ENCODE measurements around the gene FERMT3.
A peak's percentile ranks its signal among the peaks of the same experiment; 100 is the strongest.

The FERMT3 gene

DNA sequence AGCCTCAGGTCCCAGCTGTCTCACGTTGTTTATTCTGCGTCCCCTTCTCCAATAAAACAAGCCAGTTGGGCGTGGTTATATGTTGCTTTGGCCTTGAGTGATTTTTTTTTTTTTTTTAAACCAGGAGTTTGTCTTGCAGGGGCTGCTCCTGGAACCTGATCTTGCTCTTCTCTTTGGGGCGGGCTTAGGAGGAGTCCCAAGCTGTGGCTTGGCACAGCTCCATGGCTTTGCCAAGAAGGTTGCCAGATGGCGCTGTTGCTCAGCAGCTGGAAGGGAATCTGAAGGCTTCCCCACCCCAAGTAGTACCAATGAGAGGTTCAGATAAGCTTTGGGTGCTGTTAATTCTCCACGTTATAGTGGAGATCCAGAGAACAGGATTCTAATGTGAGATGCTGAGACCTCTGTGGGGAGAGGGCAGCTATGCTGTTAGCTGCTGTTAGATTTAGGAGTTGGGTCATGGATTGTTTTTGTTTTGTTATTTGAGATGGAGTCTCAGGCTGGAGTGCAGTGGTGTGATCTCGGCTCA lies 2.0 kb upstream of the FERMT3 start:
- FAIRE-seq, result peak; percentile 71
- TF ChIP-seq POLR2A (IDR thresholded peaks at IDR 0.05; ENCODE audit: low read depth, low read length), result 0 out of 2 replicates have a peak, but pooled peaks have one; percentile 30
- TF ChIP-seq PAX5 (IDR thresholded peaks at IDR 0.05; ENCODE audit: insufficient read depth, low read length, severe bottlenecking), result no peak
- 0 out of 2 replicates have a peak, but pooled peaks have one; percentile 36 for TF ChIP-seq POLR2AphosphoS5 (IDR thresholded peaks at IDR 0.05; ENCODE audit: low read depth, low read length)
- TF ChIP-seq TAF1 (IDR thresholded peaks at IDR 0.05; ENCODE audit: low read depth, low read length), result no peak

DNA sequence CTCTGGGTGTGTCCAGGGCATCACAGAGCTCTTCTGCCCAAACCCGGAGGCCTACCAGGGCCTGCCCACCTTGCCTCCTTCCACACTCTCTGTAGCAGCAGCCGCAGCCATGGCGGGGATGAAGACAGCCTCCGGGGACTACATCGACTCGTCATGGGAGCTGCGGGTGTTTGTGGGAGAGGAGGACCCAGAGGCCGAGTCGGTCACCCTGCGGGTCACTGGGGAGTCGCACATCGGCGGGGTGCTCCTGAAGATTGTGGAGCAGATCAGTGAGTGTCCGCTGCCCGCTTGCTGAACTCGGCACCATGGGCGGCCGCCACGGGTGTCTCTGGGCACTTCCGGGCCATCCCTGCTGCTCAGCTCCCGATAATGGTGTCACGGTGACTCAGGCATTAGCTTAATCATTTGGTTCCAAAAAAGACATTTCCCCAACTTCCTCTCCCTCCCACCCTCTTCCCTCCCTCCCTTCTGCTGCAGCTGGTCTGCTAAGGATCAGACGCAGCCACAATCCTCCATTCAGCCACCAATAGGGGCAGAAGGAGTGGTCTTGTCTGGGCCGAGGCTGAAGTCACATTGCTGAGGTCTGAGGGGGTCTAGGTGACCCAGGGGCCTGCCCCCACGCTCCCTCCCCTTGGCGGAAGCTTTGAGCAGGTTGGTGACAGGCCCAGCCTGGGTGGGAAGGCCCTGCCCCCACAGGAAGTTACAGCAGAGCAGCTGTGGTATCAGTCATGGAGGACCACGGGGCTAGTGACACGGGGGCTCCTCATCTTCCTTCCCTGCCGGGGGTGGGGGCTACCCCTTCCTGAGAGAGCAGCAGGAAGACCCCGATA lies 950 bp downstream of the FERMT3 start:
- TF ChIP-seq PAX5 (IDR thresholded peaks at IDR 0.05; ENCODE audit: insufficient read depth, low read length, severe bottlenecking) (no peak), POLR2AphosphoS5 (IDR thresholded peaks at IDR 0.05; ENCODE audit: low read depth, low read length) (peak; percentile 85), SPI1 (IDR thresholded peaks at IDR 0.05; ENCODE audit: low read depth, low read length) (0 out of 2 replicates have a peak, but pooled peaks have one; percentile 29), TAF1 (IDR thresholded peaks at IDR 0.05; ENCODE audit: low read depth, low read length) (peak; percentile 87; the same call in 1 of the 2 replicates), POLR2A (IDR thresholded peaks at IDR 0.05; ENCODE audit: low read depth, low read length) (no peak; the same call in 1 of the 2 replicates)
- peak; percentile 97 for DNase-seq (ENCODE audit: insufficient read length, low spot score)
- peak; percentile 98 for FAIRE-seq

More for the DNA sequence above, 2.0 kb upstream of the FERMT3 start:
- peak; percentile 73 for DNase-seq (ENCODE audit: insufficient read length, low spot score)

DNA sequence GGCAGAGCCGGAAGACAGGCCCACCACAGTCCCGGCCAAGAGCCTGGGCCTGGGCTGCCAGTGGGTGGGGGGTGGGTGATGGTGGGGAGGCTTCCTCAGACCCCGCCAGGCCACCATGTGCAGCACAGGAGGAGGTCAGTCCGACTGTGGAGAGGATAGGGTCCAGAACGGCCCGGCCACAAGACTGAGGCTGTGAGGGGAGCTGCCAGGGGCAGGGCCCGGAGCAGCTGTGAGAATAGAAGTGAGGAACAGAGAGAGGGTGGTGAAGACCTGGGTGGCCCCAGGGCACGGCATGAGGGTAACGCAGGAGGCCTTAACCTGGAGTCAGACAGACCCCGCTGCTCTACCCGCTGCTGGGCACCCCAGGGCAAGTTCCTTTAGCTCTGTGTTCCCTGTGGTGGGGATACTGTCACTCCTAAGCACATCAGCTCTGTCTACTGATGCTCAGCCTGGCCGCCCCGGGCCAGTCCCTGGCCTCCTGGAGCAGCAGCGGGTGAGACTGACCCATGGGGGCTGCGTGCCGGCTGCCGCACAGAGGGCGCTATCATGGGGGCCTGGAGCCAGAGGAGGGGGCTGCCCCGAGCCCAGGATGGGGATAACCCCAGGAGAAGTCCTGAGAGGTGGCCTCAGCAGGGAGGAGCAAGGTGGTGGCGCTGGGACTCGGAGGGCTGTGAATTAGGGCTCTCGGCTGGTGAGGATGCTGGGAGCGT lies 1.7 kb downstream of the FERMT3 start:
- TF ChIP-seq POU2F2 (IDR thresholded peaks at IDR 0.05; ENCODE audit: low read depth, low read length) (no peak), POLR2A (IDR thresholded peaks at IDR 0.05; ENCODE audit: low read depth, low read length) (no peak), PAX5 (IDR thresholded peaks at IDR 0.05; ENCODE audit: insufficient read depth, low read length, severe bottlenecking) (no peak), SPI1 (IDR thresholded peaks at IDR 0.05; ENCODE audit: low read depth, low read length) (no peak), POLR2AphosphoS5 (IDR thresholded peaks at IDR 0.05; ENCODE audit: low read depth, low read length) (no peak), TAF1 (IDR thresholded peaks at IDR 0.05; ENCODE audit: low read depth, low read length) (no peak)
- DNase-seq (ENCODE audit: insufficient read length, low spot score) (no peak), FAIRE-seq (no peak)

GRCh38 chr11:64208796-64209562 lies 2.5 kb downstream of the FERMT3 start:
- DNase-seq (ENCODE audit: insufficient read length, low spot score) (no peak), FAIRE-seq (no peak)
- no peak for TF ChIP-seq PAX5 (IDR thresholded peaks at IDR 0.05; ENCODE audit: insufficient read depth, low read length, severe bottlenecking)
- TF ChIP-seq POLR2A (IDR thresholded peaks at IDR 0.05; ENCODE audit: low read depth, low read length), result no peak
- no peak for TF ChIP-seq POLR2AphosphoS5 (IDR thresholded peaks at IDR 0.05; ENCODE audit: low read depth, low read length)
- no peak for TF ChIP-seq TAF1 (IDR thresholded peaks at IDR 0.05; ENCODE audit: low read depth, low read length)
- TF ChIP-seq POU2F2 (IDR thresholded peaks at IDR 0.05; ENCODE audit: low read depth, low read length), result no peak
- no peak for TF ChIP-seq SPI1 (IDR thresholded peaks at IDR 0.05; ENCODE audit: low read depth, low read length)

DNA sequence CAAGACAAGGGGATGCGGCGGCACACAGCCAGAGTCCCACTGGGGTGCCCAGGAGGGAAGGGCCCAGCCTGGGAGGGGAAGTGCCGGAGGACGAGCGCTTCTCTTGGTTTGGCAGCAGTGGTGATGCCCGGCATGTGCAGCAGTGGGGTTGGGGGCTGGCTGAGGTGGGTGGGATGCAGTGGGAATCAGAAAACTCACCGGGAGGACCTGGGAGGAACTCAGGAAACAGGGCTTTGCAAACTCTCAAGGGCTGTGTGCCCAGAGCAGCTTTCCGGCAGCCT lies 3.0 kb downstream of the FERMT3 start:
- TF ChIP-seq PAX5 (IDR thresholded peaks at IDR 0.05; ENCODE audit: insufficient read depth, low read length, severe bottlenecking), result no peak
- DNase-seq (ENCODE audit: insufficient read length, low spot score) (no peak), FAIRE-seq (no peak)

DNA sequence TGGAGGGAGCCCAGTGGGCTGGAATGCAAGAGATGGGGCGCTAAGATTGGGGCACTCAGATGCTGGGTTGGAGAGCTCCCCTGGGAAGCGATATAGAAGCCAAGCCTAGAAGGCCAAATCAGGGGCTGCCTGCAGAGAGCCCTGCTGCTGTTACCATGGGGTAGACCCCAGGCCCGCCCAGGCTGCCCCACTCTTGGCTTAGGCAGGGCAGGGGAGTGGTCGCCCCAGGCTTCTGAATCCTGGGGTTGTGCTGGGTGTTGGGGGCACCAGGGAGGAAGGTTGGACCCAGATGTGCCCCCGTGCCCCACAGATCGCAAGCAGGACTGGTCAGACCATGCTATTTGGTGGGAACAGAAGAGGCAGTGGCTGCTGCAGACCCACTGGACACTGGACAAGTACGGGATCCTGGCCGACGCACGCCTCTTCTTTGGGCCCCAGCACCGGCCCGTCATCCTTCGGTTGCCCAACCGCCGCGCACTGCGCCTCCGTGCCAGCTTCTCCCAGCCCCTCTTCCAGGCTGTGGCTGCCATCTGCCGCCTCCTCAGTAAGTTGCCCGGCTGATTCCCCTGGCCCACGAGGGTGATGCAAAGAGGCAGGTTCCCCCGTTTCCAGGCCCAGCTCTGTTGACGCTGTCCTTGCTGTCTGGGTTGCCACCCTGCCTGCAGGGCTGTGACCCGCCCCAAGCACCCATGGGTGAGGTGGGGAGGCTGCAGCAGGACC lies 3.9 kb downstream of the FERMT3 start:
- DNase-seq (ENCODE audit: insufficient read length, low spot score) (no peak), FAIRE-seq (no peak)
- TF ChIP-seq POU2F2 (IDR thresholded peaks at IDR 0.05; ENCODE audit: low read depth, low read length) (no peak), POLR2A (IDR thresholded peaks at IDR 0.05; ENCODE audit: low read depth, low read length) (no peak), POLR2AphosphoS5 (IDR thresholded peaks at IDR 0.05; ENCODE audit: low read depth, low read length) (no peak), PAX5 (IDR thresholded peaks at IDR 0.05; ENCODE audit: insufficient read depth, low read length, severe bottlenecking) (no peak), TAF1 (IDR thresholded peaks at IDR 0.05; ENCODE audit: low read depth, low read length) (no peak), SPI1 (IDR thresholded peaks at IDR 0.05; ENCODE audit: low read depth, low read length) (no peak)

DNA sequence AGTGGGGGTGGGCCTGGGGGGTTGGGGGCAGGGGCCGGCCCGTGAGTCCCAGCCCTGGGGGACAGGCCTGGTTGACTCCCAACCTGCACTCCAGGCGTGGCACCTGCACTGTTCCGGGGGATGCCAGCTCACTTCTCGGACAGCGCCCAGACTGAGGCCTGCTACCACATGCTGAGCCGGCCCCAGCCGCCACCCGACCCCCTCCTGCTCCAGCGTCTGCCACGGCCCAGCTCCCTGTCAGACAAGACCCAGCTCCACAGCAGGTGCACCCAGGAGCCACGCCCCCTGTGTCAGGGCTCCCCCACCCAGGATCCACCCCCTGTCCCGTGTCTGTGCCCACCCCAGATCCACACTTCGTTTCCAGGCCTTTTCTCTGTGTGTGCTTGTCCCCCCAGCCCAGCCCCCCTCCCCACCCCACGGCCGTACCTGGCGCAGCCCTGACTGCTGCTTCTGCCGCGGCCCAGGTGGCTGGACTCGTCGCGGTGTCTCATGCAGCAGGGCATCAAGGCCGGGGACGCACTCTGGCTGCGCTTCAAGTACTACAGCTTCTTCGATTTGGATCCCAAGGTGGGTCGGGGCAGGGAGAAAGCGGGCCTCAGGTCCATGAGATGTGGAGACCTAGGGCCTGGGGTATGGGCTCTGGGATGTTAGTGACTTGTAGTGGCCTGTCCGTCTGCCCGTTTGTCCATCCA lies 4.8 kb downstream of the FERMT3 start:
- no peak for FAIRE-seq
- TF ChIP-seq POLR2A (IDR thresholded peaks at IDR 0.05; ENCODE audit: low read depth, low read length) (no peak), SPI1 (IDR thresholded peaks at IDR 0.05; ENCODE audit: low read depth, low read length) (no peak), POU2F2 (IDR thresholded peaks at IDR 0.05; ENCODE audit: low read depth, low read length) (no peak), TAF1 (IDR thresholded peaks at IDR 0.05; ENCODE audit: low read depth, low read length) (no peak)

GRCh38 chr11:64216879-64217278 lies 10.4 kb downstream of the FERMT3 start:
- FAIRE-seq, result no peak
- no peak for DNase-seq (ENCODE audit: insufficient read length, low spot score)
- TF ChIP-seq POU2F2 (IDR thresholded peaks at IDR 0.05; ENCODE audit: low read depth, low read length) (no peak), POLR2AphosphoS5 (IDR thresholded peaks at IDR 0.05; ENCODE audit: low read depth, low read length) (no peak), PAX5 (IDR thresholded peaks at IDR 0.05; ENCODE audit: insufficient read depth, low read length, severe bottlenecking) (no peak), POLR2A (IDR thresholded peaks at IDR 0.05; ENCODE audit: low read depth, low read length) (no peak), TAF1 (IDR thresholded peaks at IDR 0.05; ENCODE audit: low read depth, low read length) (no peak)

More for the DNA sequence above, 4.8 kb downstream of the FERMT3 start:
- DNase-seq (ENCODE audit: insufficient read length, low spot score), result no peak
